ENCODE measurements around the gene FASN.

DNA sequence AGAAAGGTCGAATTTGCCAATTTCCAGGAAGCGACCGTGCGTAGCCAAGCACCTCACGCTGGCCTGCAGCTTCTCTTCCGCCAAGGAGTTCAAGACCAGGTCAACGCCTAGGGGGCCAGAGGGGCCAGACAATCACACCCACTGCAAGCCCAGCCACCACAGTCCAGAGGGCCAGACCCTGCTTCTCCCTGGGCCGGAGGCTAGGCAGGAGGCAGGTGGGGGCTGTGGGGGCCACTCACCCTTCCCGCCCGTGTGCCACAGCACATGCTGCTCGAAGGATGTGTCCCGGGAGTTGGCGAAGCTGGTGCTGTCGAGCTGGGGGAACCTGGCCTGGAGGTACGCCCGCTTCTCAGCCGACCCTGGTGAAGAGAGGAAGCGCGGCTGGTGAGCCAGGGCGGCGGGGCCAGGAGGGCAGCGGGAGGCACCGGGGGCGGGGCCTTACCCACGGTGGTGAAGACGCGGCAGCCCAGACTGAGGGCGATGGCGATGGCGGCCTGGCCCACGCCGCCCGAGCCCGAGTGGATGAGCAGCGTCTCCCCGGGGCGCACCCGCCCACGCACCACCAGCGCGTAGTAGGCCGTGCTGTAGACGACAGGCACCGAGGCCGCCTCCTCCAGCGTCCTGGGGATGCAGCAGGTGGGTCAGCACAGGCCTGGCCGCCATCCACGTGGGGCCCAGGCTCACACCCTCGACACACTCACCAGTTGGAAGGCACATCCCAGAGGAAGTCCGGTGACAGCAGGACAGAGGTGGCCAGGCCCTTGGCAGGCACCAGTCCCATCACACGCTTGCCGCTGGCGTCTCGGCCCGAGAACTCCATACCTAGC lies 14.3 kb downstream of the FASN start:
- TF ChIP-seq, protein P1, sequence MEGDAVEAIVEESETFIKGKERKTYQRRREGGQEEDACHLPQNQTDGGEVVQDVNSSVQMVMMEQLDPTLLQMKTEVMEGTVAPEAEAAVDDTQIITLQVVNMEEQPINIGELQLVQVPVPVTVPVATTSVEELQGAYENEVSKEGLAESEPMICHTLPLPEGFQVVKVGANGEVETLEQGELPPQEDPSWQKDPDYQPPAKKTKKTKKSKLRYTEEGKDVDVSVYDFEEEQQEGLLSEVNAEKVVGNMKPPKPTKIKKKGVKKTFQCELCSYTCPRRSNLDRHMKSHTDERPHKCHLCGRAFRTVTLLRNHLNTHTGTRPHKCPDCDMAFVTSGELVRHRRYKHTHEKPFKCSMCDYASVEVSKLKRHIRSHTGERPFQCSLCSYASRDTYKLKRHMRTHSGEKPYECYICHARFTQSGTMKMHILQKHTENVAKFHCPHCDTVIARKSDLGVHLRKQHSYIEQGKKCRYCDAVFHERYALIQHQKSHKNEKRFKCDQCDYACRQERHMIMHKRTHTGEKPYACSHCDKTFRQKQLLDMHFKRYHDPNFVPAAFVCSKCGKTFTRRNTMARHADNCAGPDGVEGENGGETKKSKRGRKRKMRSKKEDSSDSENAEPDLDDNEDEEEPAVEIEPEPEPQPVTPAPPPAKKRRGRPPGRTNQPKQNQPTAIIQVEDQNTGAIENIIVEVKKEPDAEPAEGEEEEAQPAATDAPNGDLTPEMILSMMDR (IDR thresholded peaks at IDR 0.05; ENCODE audit: poor library complexity, severe bottlenecking): no peak
- no peak for TF ChIP-seq MXI1 (conservative IDR thresholded peaks at IDR 0.05; ENCODE audit: poor library complexity, severe bottlenecking)
- no peak for TF ChIP-seq EP300 (conservative IDR thresholded peaks at IDR 0.05; ENCODE audit: poor library complexity, severe bottlenecking)
- TF ChIP-seq POLR2AphosphoS5 (IDR thresholded peaks at IDR 0.05): no peak
